ENCODE data around the gene SLC25A17.
"Not testable (repeated sequence)": the region's sequence is repeated elsewhere in the genome, so short reads cannot be mapped to it uniquely, and the experiment has no call there.

SLC25A17 gene

GRCh38 chr22:40819599-40820140 lies 524 bp upstream of the SLC25A17 start:
- DNase-seq (ENCODE audit: low read depth): no peak

- DNase-seq (ENCODE audit: low read depth): no peak
Observed at GRCh38 chr22:40818192-40818746, 877 bp downstream of the SLC25A17 start.

GRCh38 chr22:40817737-40818136 lies 1.4 kb downstream of the SLC25A17 start:
- no peak for DNase-seq (ENCODE audit: low read depth)

- DNase-seq (ENCODE audit: low read depth): no peak
Observed at GRCh38 chr22:40813912-40814315, 5.2 kb downstream of the SLC25A17 start.

- DNase-seq (ENCODE audit: low read depth): no peak
Observed at GRCh38 chr22:40808018-40808841, 10.9 kb downstream of the SLC25A17 start.

- no peak for DNase-seq (ENCODE audit: low read depth)
Observed at GRCh38 chr22:40806711-40807110, 12.4 kb downstream of the SLC25A17 start.

GRCh38 chr22:40805699-40806203 lies 13.4 kb downstream of the SLC25A17 start:
- no peak for DNase-seq (ENCODE audit: low read depth)

- no peak for DNase-seq (ENCODE audit: low read depth)
Observed at GRCh38 chr22:40805239-40805638, 13.9 kb downstream of the SLC25A17 start.

- DNase-seq (ENCODE audit: low read depth): no peak
Observed at GRCh38 chr22:40803321-40803720, 15.8 kb downstream of the SLC25A17 start.

- no peak for DNase-seq (ENCODE audit: low read depth)
Observed at GRCh38 chr22:40799008-40799407, 20.1 kb downstream of the SLC25A17 start.

- DNase-seq (ENCODE audit: low read depth): no peak
Observed at GRCh38 chr22:40797427-40797826, 21.7 kb downstream of the SLC25A17 start.

GRCh38 chr22:40792451-40792850 lies 26.7 kb downstream of the SLC25A17 start:
- DNase-seq (ENCODE audit: low read depth): no peak

- DNase-seq (ENCODE audit: low read depth): no peak
Observed at GRCh38 chr22:40791241-40791640, 27.9 kb downstream of the SLC25A17 start.

GRCh38 chr22:40789131-40789530 lies 30.0 kb downstream of the SLC25A17 start:
- no peak for DNase-seq (ENCODE audit: low read depth)

- DNase-seq (ENCODE audit: low read depth): no peak
Observed at GRCh38 chr22:40782521-40782920, 36.6 kb downstream of the SLC25A17 start.

- not testable (repeated sequence) for DNase-seq (ENCODE audit: low read depth)
Observed at GRCh38 chr22:40781749-40782148, 37.4 kb downstream of the SLC25A17 start.

- DNase-seq (ENCODE audit: low read depth): no peak
Observed at GRCh38 chr22:40769761-40770160, 49.4 kb downstream of the SLC25A17 start.

- no peak for DNase-seq (ENCODE audit: low read depth)
Observed at GRCh38 chr22:40768206-40768605, 50.9 kb downstream of the SLC25A17 start.

GRCh38 chr22:40766956-40767355 lies 52.2 kb downstream of the SLC25A17 start:
- DNase-seq (ENCODE audit: low read depth): no peak

GRCh38 chr22:40764763-40765441 lies 54.2 kb downstream of the SLC25A17 start:
- peak; percentile 6 for DNase-seq (ENCODE audit: low read depth)

- DNase-seq (ENCODE audit: low read depth): no peak
Observed at GRCh38 chr22:40759294-40759840, 59.8 kb downstream of the SLC25A17 start.

- not testable (repeated sequence) for DNase-seq (ENCODE audit: low read depth)
Observed at GRCh38 chr22:40758851-40759250, 60.3 kb downstream of the SLC25A17 start.
